Measurements from ENCODE around the gene ZNF444.

ZNF444 gene

GRCh38 chr19:56123266-56123891 lies 17.7 kb upstream of the ZNF444 start:
- no peak for DNase-seq

GRCh38 chr19:56124578-56124977 lies 16.5 kb upstream of the ZNF444 start:
- no peak for DNase-seq

- DNase-seq, result no peak
Measured at GRCh38 chr19:56125806-56126590, 15.1 kb upstream of the ZNF444 start.

GRCh38 chr19:56126983-56127780 lies 13.9 kb upstream of the ZNF444 start:
- DNase-seq, result no peak

- no peak for DNase-seq
Measured at GRCh38 chr19:56130006-56130405, 11.1 kb upstream of the ZNF444 start.

GRCh38 chr19:56131651-56132050 lies 9.4 kb upstream of the ZNF444 start:
- DNase-seq, result no peak

- DNase-seq, result no peak
Measured at GRCh38 chr19:56132316-56132822, 8.7 kb upstream of the ZNF444 start.

- no peak for DNase-seq
Measured at GRCh38 chr19:56133858-56134653, 7.0 kb upstream of the ZNF444 start.

- DNase-seq, result no peak
Measured at GRCh38 chr19:56134654-56134921, 6.5 kb upstream of the ZNF444 start.

GRCh38 chr19:56136362-56136761 lies 4.7 kb upstream of the ZNF444 start:
- DNase-seq, result no peak

GRCh38 chr19:56137405-56137804 lies 3.7 kb upstream of the ZNF444 start:
- no peak for DNase-seq

GRCh38 chr19:56138069-56138468 lies 3.0 kb upstream of the ZNF444 start:
- no peak for DNase-seq

GRCh38 chr19:56139847-56140582 lies 1.1 kb upstream of the ZNF444 start:
- DNase-seq, result no peak

- peak; percentile 19 for DNase-seq
Measured at GRCh38 chr19:56141417-56141993, 418 bp downstream of the ZNF444 start.

- DNase-seq, result no peak
Measured at GRCh38 chr19:56142087-56142787, 1.1 kb downstream of the ZNF444 start.

GRCh38 chr19:56142897-56143434 lies 1.9 kb downstream of the ZNF444 start:
- DNase-seq, result no peak

GRCh38 chr19:56144376-56144775 lies 3.3 kb downstream of the ZNF444 start:
- DNase-seq, result no peak

- no peak for DNase-seq
Measured at GRCh38 chr19:56144831-56145230, 3.7 kb downstream of the ZNF444 start.

GRCh38 chr19:56145698-56146097 lies 4.6 kb downstream of the ZNF444 start:
- DNase-seq, result no peak

GRCh38 chr19:56146904-56147303 lies 5.8 kb downstream of the ZNF444 start:
- no peak for DNase-seq

GRCh38 chr19:56147307-56147706 lies 6.2 kb downstream of the ZNF444 start:
- DNase-seq, result no peak
